GM19351 (cell line): ENCODE results near the gene SH3PXD2A.
A peak's percentile ranks its signal among the peaks of the same experiment; 100 is the strongest.
"Not testable (repeated sequence)": the region's sequence is repeated elsewhere in the genome, so short reads cannot be mapped to it uniquely, and the experiment has no call there.

Experiments
- ATAC-seq: cut with Tn5 transposase; IDR thresholded peaks from one replicate; pipeline ENCODE4 v1.9.1; 2021; ENCODE audit warnings: mild to moderate bottlenecking, moderate library complexity; ENCODE audit not compliant: unreplicated experiment

The SH3PXD2A gene

GRCh38 chr10:103751667-103752290 lies 103.6 kb downstream of the SH3PXD2A start:
- no peak for ATAC-seq

GRCh38 chr10:103750836-103751235 lies 104.5 kb downstream of the SH3PXD2A start:
- ATAC-seq, result no peak

DNA sequence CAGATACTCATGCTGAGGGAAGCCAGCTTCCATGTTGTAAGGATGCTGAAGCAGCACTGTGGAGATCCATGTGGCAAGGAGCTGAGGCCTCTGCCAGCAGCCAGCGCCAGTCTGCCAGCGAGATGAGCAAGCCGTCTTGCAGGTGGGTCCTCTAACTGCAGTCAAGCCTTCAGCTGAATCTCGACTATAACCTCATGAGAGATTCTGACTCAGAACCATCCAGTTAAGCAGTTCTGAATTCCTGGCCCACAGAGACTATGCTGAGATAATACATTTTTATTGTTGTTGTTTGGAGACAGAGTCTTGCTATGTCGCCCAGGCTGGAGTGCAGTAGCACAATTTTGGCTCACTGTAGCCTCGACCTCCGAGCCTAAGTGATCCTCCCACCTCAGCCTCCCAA lies 105.6 kb downstream of the SH3PXD2A start:
- no peak for ATAC-seq

GRCh38 chr10:103748020-103748419 lies 107.4 kb downstream of the SH3PXD2A start:
- no peak for ATAC-seq

GRCh38 chr10:103747193-103747865 lies 108.0 kb downstream of the SH3PXD2A start:
- ATAC-seq, result no peak

GRCh38 chr10:103746598-103746997 lies 108.8 kb downstream of the SH3PXD2A start:
- no peak for ATAC-seq

GRCh38 chr10:103745341-103746247 lies 109.8 kb downstream of the SH3PXD2A start:
- ATAC-seq, result no peak

DNA sequence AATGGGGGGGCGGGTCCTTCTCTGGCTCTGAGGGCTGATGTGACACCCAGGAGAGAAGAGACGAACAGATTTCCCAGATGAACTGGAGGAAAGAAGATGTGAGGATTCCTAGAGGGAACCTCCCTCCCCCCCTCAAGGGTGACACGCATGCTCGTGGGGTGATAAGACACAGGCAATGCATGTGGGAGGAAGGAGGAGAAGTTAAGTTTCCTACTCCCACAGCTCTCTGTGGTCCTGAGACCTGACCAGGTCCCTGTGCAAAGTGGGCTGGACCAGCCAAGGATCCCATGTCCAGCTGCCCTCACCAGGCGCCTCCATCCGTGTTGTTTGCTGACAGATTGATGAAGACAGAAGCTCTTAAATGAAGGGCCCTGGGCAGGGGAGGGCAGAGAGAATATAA lies 112.6 kb downstream of the SH3PXD2A start:
- no peak for ATAC-seq

GRCh38 chr10:103740611-103741010 lies 114.8 kb downstream of the SH3PXD2A start:
- no peak for ATAC-seq

GRCh38 chr10:103739039-103739764 lies 116.2 kb downstream of the SH3PXD2A start:
- no peak for ATAC-seq

- ATAC-seq, result no peak
These were observed 117.5 kb downstream of the SH3PXD2A start for GRCh38 chr10:103737735-103738367.

GRCh38 chr10:103736763-103737162 lies 118.6 kb downstream of the SH3PXD2A start:
- peak; percentile 73 for ATAC-seq

DNA sequence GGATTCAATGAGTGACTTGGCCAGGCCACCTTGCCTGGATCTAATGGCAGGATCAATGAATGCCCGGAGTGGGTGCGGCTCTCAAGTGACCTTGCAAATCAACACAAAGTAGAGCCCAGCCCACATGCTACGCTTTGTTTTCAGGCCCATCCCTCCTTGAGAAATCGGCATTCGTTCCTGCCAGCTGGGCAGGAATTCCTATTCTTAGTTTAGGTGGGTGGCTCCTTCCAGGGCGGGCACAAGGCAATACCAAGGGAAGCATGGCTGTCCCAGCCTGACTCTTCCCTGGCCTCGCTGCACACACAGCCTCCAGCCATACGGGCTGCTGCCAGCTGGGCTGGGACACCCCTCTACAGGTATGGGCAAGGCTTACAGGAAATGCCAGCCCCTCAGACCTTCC lies 119.3 kb downstream of the SH3PXD2A start:
- ATAC-seq, result no peak

- ATAC-seq, result no peak
These were observed 120.6 kb downstream of the SH3PXD2A start for GRCh38 chr10:103734731-103735130.

- no peak for ATAC-seq
These were observed 122.3 kb downstream of the SH3PXD2A start for GRCh38 chr10:103733045-103733419.

GRCh38 chr10:103732339-103733044 lies 122.9 kb downstream of the SH3PXD2A start:
- ATAC-seq, result no peak

DNA sequence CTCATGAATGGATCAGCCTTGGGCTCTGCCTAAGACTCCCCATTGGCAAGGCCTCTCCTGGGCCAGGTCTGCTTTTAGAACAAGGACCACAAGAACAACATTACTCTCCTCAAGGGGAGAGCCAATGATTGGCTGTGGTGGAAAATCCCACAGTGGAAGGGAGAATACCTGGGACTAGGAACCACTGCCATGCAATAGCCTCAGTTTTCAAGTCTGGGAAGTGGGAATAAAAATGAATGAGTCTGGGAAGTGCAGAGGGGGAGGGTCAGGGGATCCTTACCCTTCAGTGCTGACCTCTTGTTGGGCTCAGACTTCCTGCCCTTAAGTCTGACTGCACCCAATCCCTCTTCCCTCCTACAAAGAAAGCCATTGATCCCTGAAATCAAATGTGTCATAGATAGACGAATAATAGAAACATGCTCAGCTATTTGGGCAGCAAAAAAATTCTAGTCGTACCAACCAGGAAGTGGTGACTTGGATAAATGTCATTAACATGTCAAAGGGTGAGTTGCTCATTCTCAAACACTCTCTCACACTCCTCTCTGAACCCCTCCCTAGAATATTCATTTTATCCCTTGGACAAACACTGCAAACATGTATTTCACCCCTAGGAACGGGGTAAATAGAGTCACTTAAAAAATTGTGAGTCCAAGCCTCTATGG lies 123.6 kb downstream of the SH3PXD2A start:
- no peak for ATAC-seq

- not testable (repeated sequence) for ATAC-seq
These were observed 124.3 kb downstream of the SH3PXD2A start for GRCh38 chr10:103731026-103731425.

DNA sequence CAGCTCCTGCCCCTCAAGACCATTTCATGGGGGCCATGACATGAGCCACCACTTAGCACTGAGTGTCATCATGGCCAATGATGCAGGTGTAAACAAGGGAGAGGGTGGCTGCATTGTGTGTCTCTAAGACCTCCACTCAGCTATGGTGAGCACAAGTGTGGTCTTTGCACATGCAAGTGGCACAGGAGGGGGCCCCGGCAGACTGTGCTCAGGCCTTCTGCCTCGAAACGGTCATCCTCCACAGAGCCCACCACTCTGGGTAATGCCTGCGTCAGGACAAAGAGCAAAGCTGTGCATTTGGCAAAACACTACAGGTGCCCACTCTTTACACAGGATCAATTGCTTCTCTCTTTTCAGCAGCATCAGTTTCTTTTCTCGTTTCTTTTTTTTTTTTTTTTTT lies 125.5 kb downstream of the SH3PXD2A start:
- ATAC-seq, result no peak
